CD4-positive, alpha-beta T cell treated with Interleukin-10 for 1 hour (primary cell): ENCODE results near the gene OR2AG2.
"Not testable (repeated sequence)": the region's sequence is repeated elsewhere in the genome, so short reads cannot be mapped to it uniquely, and the experiment has no call there.

ENCODE experiments used
- DNase-seq: peaks from one replicate; pipeline ENCODE4 v3.0.0-alpha.2; 2020

Gene OR2AG2

GRCh38 chr11:6771926-6772893, at the start of gene OR2AG2:
Gene OR2AG2 (minus strand): TSS chr11:6771976. CDS start chr11:6768957, 3,019 bp downstream.
- DNase-seq, result no peak

- DNase-seq, result no peak
Observed at GRCh38 chr11:6818967-6819366, 47.2 kb upstream of the OR2AG2 start.

GRCh38 chr11:6817694-6818093, 45.9 kb upstream of the OR2AG2 start:
- DNase-seq, result no peak

- no peak for DNase-seq
Observed at GRCh38 chr11:6813656-6814055, 41.9 kb upstream of the OR2AG2 start.

- DNase-seq, result peak; percentile 55
Observed at GRCh38 chr11:6812390-6813005, 40.7 kb upstream of the OR2AG2 start.

- not testable (repeated sequence) for DNase-seq
Observed at GRCh38 chr11:6801075-6801474, 29.3 kb upstream of the OR2AG2 start.

GRCh38 chr11:6799402-6799801, 27.6 kb upstream of the OR2AG2 start, which contains the start of gene OR6A2:
Gene OR6A2 (minus strand): TSS chr11:6799689. CDS start chr11:6795708, 3,981 bp downstream.
- no peak for DNase-seq

GRCh38 chr11:6794639-6795038, 22.9 kb upstream of the OR2AG2 start:
- DNase-seq, result no peak

- DNase-seq, result no peak
Observed at GRCh38 chr11:6790546-6790945, 18.8 kb upstream of the OR2AG2 start.

GRCh38 chr11:6782720-6783119, 10.9 kb upstream of the OR2AG2 start, which contains the start of gene OR2AG1:
Gene OR2AG1 (plus strand): TSS chr11:6783020. CDS start chr11:6785038, 2,018 bp downstream.
- DNase-seq, result no peak

- DNase-seq, result no peak
Observed at GRCh38 chr11:6780829-6781228, 9.1 kb upstream of the OR2AG2 start.

- DNase-seq, result no peak
Observed at GRCh38 chr11:6778518-6778917, 6.7 kb upstream of the OR2AG2 start.

GRCh38 chr11:6757373-6757967, 14.3 kb downstream of the OR2AG2 start:
- peak; percentile 76 for DNase-seq

GRCh38 chr11:6755953-6756347, 15.8 kb downstream of the OR2AG2 start:
- DNase-seq, result no peak

GRCh38 chr11:6755303-6755952, 16.3 kb downstream of the OR2AG2 start:
- DNase-seq, result peak; percentile 63

- no peak for DNase-seq
Observed at GRCh38 chr11:6747097-6747668, 24.6 kb downstream of the OR2AG2 start.

GRCh38 chr11:6746626-6747025, 25.1 kb downstream of the OR2AG2 start:
- DNase-seq, result no peak

- peak; percentile 66 for DNase-seq
Observed at GRCh38 chr11:6746086-6746618, 25.6 kb downstream of the OR2AG2 start.

- peak; percentile 28 for DNase-seq
Observed at GRCh38 chr11:6745465-6746015, 26.2 kb downstream of the OR2AG2 start.

- DNase-seq, result no peak
Observed at GRCh38 chr11:6745018-6745417, 26.8 kb downstream of the OR2AG2 start.

- no peak for DNase-seq
Observed at GRCh38 chr11:6742260-6742659, 29.5 kb downstream of the OR2AG2 start.

GRCh38 chr11:6738590-6738989, 33.2 kb downstream of the OR2AG2 start:
- no peak for DNase-seq
